ENCODE measurements around the gene SAMMSON. TPM values are rescaled to one million over a fixed set of nuclear protein-coding genes. Genes with fewer than 3 reads are reported as not detected.

SAMMSON gene
- total RNA-seq, 1 experiment from 2014 or later: not detected

DNA sequence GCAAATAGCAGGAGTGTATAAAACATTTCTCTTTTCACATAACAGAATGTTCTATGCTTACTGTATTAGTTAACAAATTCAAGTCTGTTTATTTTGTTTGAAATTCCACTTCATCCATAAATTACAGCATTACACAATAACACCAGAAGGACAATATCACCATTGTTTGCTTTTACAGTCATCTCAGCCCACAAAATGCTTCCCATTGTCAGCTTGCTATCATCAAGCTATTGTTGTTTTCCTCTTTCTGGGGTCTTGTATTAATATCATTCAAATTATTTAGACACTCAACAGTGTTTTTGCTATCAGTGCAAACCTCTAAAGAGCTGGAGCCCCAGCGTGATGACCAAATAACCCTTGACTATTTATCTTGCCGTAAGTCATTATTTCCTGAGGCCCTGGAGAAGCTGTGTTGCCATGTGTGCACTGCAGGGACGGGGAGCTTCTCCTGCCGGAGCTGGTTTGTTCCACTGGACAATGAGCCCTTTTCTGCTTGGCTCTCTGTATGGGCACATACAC lies 1.1 kb downstream of the SAMMSON start:
- no peak for DNase-seq (ENCODE audit: low spot score)
- Histone ChIP-seq H3K9me3 (ENCODE audit: low read depth, low read length, poor library complexity, severe bottlenecking) (no peaks in the 10 kb centered on the region), H3K4me1 (ENCODE audit: insufficient read depth, low read length, poor library complexity, severe bottlenecking) (peaks cover 11% of the 10 kb centered on the region), H3K27me3 (replicated peaks; ENCODE audit: insufficient read depth, low read depth, low read length, poor library complexity) (no peaks in the 10 kb centered on the region), H3K4me3 (ENCODE audit: low read depth, low read length, poor library complexity, severe bottlenecking) (no peak overlapping the region), H3K36me3 (ENCODE audit: insufficient read depth, low read length, poor library complexity, severe bottlenecking) (no peaks in the 10 kb centered on the region), H3K27ac (ENCODE audit: low read depth, low read length, poor library complexity, severe bottlenecking) (no peak overlapping the region)
- no peak for TF ChIP-seq EZH2 (IDR thresholded peaks at IDR 0.05; ENCODE audit: borderline replicate concordance, low read depth, low read length, poor library complexity, severe bottlenecking)
- TF ChIP-seq, protein P1, sequence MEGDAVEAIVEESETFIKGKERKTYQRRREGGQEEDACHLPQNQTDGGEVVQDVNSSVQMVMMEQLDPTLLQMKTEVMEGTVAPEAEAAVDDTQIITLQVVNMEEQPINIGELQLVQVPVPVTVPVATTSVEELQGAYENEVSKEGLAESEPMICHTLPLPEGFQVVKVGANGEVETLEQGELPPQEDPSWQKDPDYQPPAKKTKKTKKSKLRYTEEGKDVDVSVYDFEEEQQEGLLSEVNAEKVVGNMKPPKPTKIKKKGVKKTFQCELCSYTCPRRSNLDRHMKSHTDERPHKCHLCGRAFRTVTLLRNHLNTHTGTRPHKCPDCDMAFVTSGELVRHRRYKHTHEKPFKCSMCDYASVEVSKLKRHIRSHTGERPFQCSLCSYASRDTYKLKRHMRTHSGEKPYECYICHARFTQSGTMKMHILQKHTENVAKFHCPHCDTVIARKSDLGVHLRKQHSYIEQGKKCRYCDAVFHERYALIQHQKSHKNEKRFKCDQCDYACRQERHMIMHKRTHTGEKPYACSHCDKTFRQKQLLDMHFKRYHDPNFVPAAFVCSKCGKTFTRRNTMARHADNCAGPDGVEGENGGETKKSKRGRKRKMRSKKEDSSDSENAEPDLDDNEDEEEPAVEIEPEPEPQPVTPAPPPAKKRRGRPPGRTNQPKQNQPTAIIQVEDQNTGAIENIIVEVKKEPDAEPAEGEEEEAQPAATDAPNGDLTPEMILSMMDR (conservative IDR thresholded peaks at IDR 0.05; ENCODE audit: low read depth, low read length): no peak
- CTCF ChIA-PET: no interaction called here
- no TSS peak for BruUV-seq (replicated peaks)
- POLR2A ChIA-PET (ENCODE audit: low non-redundant PET): no interaction called here
- intact Hi-C loops (cut with micrococcal nuclease; ENCODE audit: unreplicated experiment): no loop called here

DNA sequence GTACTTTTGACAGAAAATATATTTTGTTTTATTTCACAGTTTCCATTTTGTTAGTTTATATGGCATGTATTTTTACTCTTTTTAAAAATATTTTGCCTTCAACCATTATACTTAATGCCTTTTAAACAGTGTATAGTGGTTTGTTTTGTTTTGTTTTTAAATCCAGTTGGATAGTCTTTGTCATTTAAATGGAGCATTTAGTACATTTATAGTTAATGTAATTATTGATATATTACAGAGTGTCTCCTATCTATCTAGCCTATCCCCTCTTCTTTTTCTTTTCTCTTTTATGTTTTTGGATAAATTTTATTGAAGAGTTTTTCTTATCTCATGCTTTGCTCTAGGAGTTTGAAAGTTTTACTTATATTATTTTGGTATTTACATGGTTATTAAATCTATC lies 3.6 kb downstream of the SAMMSON start:
- CTCF ChIA-PET: no interaction called here
- Histone ChIP-seq H3K36me3 (ENCODE audit: insufficient read depth, low read length, poor library complexity, severe bottlenecking) (no peaks in the 10 kb centered on the region), H3K27ac (ENCODE audit: low read depth, low read length, poor library complexity, severe bottlenecking) (no peak overlapping the region), H3K4me3 (ENCODE audit: low read depth, low read length, poor library complexity, severe bottlenecking) (no peak overlapping the region), H3K27me3 (replicated peaks; ENCODE audit: insufficient read depth, low read depth, low read length, poor library complexity) (no peaks in the 10 kb centered on the region), H3K4me1 (ENCODE audit: insufficient read depth, low read length, poor library complexity, severe bottlenecking) (peaks cover 4% of the 10 kb centered on the region), H3K9me3 (ENCODE audit: low read depth, low read length, poor library complexity, severe bottlenecking) (no peaks in the 10 kb centered on the region)
- BruUV-seq (replicated peaks): no TSS peak
- POLR2A ChIA-PET (ENCODE audit: low non-redundant PET): no interaction called here
- intact Hi-C loops (cut with micrococcal nuclease; ENCODE audit: unreplicated experiment): no loop called here
- TF ChIP-seq, protein P1 (conservative IDR thresholded peaks at IDR 0.05; ENCODE audit: low read depth, low read length): no peak
- no peak for TF ChIP-seq EZH2 (IDR thresholded peaks at IDR 0.05; ENCODE audit: borderline replicate concordance, low read depth, low read length, poor library complexity, severe bottlenecking)
- no peak for DNase-seq (ENCODE audit: low spot score)

DNA sequence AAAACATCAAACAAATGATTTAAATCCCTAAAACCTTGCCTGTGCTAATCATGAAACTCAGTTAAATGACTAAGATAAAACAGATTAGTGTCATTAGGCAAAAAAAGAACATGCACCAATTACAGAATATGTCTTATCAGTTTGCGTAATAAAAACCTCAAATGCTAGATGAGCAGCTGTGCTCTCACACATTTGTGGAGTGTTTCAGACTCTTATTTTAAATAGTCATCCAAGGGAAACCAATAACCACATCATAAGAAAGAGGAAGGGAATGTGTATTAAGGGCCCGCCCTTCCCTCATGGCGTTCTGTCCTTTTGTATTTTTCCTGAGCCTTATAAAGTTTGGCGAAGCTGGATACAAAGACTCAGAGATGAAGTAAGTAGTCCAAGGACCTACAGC lies 6.6 kb downstream of the SAMMSON start:
- H3K4me3 ChIP-seq (ENCODE audit: low read depth, low read length, poor library complexity, severe bottlenecking): no peak overlapping the region
- intact Hi-C loops (cut with micrococcal nuclease; ENCODE audit: unreplicated experiment): no loop called here
- no peaks in the 10 kb centered on the region for H3K9me3 ChIP-seq (ENCODE audit: low read depth, low read length, poor library complexity, severe bottlenecking)
- DNase-seq (ENCODE audit: low spot score): no peak
- ChIA-PET POLR2A (ENCODE audit: low non-redundant PET) (no interaction called here), CTCF (no interaction called here)
- no peaks in the 10 kb centered on the region for H3K27me3 ChIP-seq (replicated peaks; ENCODE audit: insufficient read depth, low read depth, low read length, poor library complexity)
- no peak overlapping the region for H3K27ac ChIP-seq (ENCODE audit: low read depth, low read length, poor library complexity, severe bottlenecking)
- no peaks in the 10 kb centered on the region for H3K4me1 ChIP-seq (ENCODE audit: insufficient read depth, low read length, poor library complexity, severe bottlenecking)
- no peaks in the 10 kb centered on the region for H3K36me3 ChIP-seq (ENCODE audit: insufficient read depth, low read length, poor library complexity, severe bottlenecking)
- no TSS peak for BruUV-seq (replicated peaks)
- no peak for TF ChIP-seq EZH2 (IDR thresholded peaks at IDR 0.05; ENCODE audit: borderline replicate concordance, low read depth, low read length, poor library complexity, severe bottlenecking)
- TF ChIP-seq, protein P1 (conservative IDR thresholded peaks at IDR 0.05; ENCODE audit: low read depth, low read length): no peak

All from A673 (cell line).